ENCODE results near the gene CRNKL1.
"Not testable (repeated sequence)": the region's sequence is repeated elsewhere in the genome, so short reads cannot be mapped to it uniquely, and the experiment has no call there.

Gene CRNKL1

DNA sequence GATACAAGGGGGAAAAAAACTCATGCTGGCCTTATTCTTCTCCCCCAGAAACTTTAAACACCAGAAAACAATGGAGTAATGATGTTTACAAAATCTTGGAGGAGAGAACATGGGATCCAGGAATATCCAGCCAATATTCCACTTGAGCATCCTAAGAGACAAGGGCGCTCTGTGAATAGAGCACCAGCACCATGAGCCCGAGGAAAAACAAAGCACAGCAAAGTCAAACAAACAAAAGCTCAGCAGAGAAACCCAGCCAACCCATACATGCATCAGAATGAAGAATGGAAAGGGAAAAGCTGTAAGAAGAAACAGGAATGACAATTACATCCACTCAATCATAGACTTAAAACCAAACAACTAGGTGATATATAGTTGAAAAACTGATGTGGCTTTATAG is 39.7 kb downstream of the CRNKL1 start:
- Histone ChIP-seq H3K9ac (ENCODE audit: low read depth in 1 of 2, low read length in 2 of 2) (no peak overlapping the region), H3K4me1 (ENCODE audit: control insufficient read depth in 2 of 2, insufficient read depth in 2 of 2, low read length in 2 of 2) (peaks cover 0 to 5% of the 10 kb centered on the region in 2 donors), H3K27ac (ENCODE audit: low read depth in 2 of 2, low read length in 2 of 2) (no peak overlapping the region)

DNA sequence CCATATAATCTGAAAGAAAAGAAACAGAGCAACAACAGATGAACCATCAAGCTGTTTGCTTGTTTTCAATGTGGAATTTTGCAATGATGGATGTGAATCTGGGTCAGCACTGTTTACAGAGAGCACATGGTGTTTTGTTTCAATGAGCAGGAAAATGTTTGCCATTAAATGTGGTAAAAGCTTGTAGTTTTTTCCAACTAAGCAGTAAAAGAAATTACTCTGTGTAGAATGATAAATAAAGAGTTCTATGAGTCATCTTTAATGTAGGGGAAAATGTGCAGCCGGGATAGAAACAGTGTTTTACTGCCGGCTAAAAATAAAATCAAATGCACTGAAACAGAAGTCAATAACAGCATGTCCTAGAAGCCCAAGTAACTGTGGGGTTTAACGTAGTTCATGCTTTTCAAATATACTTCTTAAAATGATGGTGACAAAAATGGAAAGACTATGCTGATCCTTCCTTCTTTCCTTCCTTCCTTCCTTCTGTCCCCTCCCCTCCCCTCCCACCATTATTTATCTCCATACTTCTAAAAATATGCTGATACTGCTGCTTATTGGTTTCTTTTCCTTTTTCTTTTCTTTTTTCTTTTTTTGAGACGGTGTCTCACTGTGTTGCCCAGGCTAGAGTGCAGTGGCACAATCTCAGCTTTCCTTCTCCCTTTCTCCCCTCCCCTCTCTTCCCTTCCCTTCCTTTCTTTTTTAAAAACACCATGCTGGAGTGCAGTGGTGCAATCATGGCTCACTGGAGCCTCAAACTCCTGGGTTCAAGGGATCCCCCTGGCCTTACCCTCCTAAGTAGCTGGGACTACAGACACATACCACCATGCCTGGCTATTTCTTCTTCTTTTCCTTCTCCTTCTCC is 41.4 kb downstream of the CRNKL1 start:
- H3K4me3 ChIP-seq (ENCODE audit: low read length in 2 of 2) = no peak overlapping the region
- no peaks in the 10 kb centered on the region for H3K36me3 ChIP-seq (ENCODE audit: control insufficient read depth in 2 of 2, insufficient read depth in 2 of 2, low read length in 2 of 2)
- peaks cover 0 to 5% of the 10 kb centered on the region in 2 donors for H3K4me1 ChIP-seq (ENCODE audit: control insufficient read depth in 2 of 2, insufficient read depth in 2 of 2, low read length in 2 of 2)
- H3K27me3 ChIP-seq (ENCODE audit: control insufficient read depth in 2 of 2, insufficient read depth in 2 of 2, low read length in 2 of 2) = no peaks in the 10 kb centered on the region
- peak overlapping the region; percentile 50 to 63 for H3K27ac ChIP-seq (ENCODE audit: low read depth in 2 of 2, low read length in 2 of 2)
- no peaks in the 10 kb centered on the region for H3K9me3 ChIP-seq (ENCODE audit: control insufficient read depth in 2 of 2, low read length in 2 of 2)
- H3K9ac ChIP-seq (ENCODE audit: low read depth in 1 of 2, low read length in 2 of 2) = peak overlapping the region in 1 of 2 donors; percentile 35

More for the DNA sequence above, 39.7 kb downstream of the CRNKL1 start:
- Histone ChIP-seq H3K9me3 (ENCODE audit: control insufficient read depth in 2 of 2, low read length in 2 of 2) (no peaks in the 10 kb centered on the region), H3K27me3 (ENCODE audit: control insufficient read depth in 2 of 2, insufficient read depth in 2 of 2, low read length in 2 of 2) (no peaks in the 10 kb centered on the region), H3K36me3 (ENCODE audit: control insufficient read depth in 2 of 2, insufficient read depth in 2 of 2, low read length in 2 of 2) (no peaks in the 10 kb centered on the region), H3K4me3 (ENCODE audit: low read length in 2 of 2) (no peak overlapping the region)

DNA sequence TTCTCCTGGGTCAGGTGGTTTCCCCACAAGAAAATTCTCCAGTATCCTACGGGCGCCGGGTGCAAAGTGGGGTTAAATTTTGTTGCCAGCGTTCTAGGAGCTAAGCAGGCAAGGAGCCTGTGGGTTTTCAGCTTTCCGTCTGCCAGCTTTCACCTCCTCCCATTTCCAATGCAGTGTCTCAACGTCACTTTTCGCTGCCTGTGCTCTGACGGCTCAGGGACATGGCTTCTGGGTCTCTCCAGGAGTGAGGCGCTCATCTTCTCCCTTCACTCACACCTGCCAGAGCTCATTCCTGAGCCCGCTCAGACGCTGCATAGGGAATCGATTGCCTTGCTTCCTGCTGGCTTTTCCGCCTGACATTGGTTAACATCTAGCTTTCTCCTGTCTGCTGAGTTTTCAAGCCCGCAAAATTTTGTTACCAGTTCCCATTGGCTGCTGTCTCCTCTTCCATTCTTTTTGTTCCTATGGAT is 42.4 kb downstream of the CRNKL1 start:
- Histone ChIP-seq H3K27me3 (ENCODE audit: control insufficient read depth in 2 of 2, insufficient read depth in 2 of 2, low read length in 2 of 2) (no peaks in the 10 kb centered on the region), H3K4me3 (ENCODE audit: low read length in 2 of 2) (no peak overlapping the region), H3K36me3 (ENCODE audit: control insufficient read depth in 2 of 2, insufficient read depth in 2 of 2, low read length in 2 of 2) (no peaks in the 10 kb centered on the region), H3K9ac (ENCODE audit: low read depth in 1 of 2, low read length in 2 of 2) (no peak overlapping the region), H3K27ac (ENCODE audit: low read depth in 2 of 2, low read length in 2 of 2) (peak overlapping the region in 1 of 2 donors; percentile 56), H3K9me3 (ENCODE audit: control insufficient read depth in 2 of 2, low read length in 2 of 2) (no peaks in the 10 kb centered on the region), H3K4me1 (ENCODE audit: control insufficient read depth in 2 of 2, insufficient read depth in 2 of 2, low read length in 2 of 2) (peaks cover 0 to 5% of the 10 kb centered on the region in 2 donors)

DNA sequence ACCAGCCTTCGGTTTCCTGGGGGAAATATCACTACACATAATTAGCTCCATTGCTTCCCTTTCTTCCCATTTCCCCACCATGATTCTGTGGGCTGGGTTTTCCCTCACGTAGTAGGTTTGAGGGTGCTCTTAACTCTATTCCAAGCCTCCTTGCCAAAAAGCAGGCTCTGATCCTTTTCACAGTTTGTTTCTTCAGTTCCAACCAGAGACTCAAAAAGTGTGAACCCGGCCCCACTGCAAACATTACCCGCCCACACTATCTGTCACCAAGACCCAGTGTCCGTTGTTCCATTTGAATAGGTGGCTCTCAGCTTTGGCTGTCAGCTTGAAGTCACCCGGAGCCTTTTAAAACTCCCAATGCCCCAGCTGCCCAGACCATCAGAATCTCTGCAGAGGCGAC is 46.9 kb downstream of the CRNKL1 start:
- Histone ChIP-seq H3K36me3 (ENCODE audit: control insufficient read depth in 2 of 2, insufficient read depth in 2 of 2, low read length in 2 of 2) (peaks cover 14 to 27% of the 10 kb centered on the region in 2 donors), H3K9ac (ENCODE audit: low read depth in 1 of 2, low read length in 2 of 2) (no peak overlapping the region), H3K27me3 (ENCODE audit: control insufficient read depth in 2 of 2, insufficient read depth in 2 of 2, low read length in 2 of 2) (no peaks in the 10 kb centered on the region), H3K9me3 (ENCODE audit: control insufficient read depth in 2 of 2, low read length in 2 of 2) (no peaks in the 10 kb centered on the region), H3K4me3 (ENCODE audit: low read length in 2 of 2) (no peak overlapping the region), H3K4me1 (ENCODE audit: control insufficient read depth in 2 of 2, insufficient read depth in 2 of 2, low read length in 2 of 2) (peaks cover 4 to 5% of the 10 kb centered on the region in 2 donors), H3K27ac (ENCODE audit: low read depth in 2 of 2, low read length in 2 of 2) (no peak overlapping the region)

DNA sequence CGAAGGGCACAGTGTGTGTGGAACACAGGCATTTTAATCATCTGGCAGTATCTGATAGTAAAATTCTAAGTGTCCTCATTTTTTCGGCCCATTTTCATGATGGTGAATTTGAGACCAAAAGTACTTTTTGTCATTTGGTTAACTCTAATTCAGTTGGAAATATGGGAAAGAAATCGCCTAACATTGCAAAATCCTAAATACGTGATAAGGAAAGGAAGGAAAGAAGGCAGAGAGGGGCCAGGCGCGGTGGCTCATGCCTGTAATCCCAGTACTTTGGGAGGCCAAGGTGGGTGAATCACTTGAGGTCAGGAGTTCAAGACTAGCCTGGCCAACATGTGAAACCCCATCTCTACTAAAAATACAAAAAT is 48.3 kb downstream of the CRNKL1 start:
- H3K27me3 ChIP-seq (ENCODE audit: control insufficient read depth in 2 of 2, insufficient read depth in 2 of 2, low read length in 2 of 2); H3K9me3 ChIP-seq (ENCODE audit: control insufficient read depth in 2 of 2, low read length in 2 of 2); H3K4me1 ChIP-seq (ENCODE audit: control insufficient read depth in 2 of 2, insufficient read depth in 2 of 2, low read length in 2 of 2): not testable (repeated sequence)
- peak overlapping the region in 1 of 2 donors; percentile 14 for H3K9ac ChIP-seq (ENCODE audit: low read depth in 1 of 2, low read length in 2 of 2)
- peak overlapping the region; percentile 26 to 52 for H3K27ac ChIP-seq (ENCODE audit: low read depth in 2 of 2, low read length in 2 of 2)
- H3K36me3 ChIP-seq (ENCODE audit: control insufficient read depth in 2 of 2, insufficient read depth in 2 of 2, low read length in 2 of 2) = peaks cover 26 to 37% of the 10 kb centered on the region in 2 donors
- H3K4me3 ChIP-seq (ENCODE audit: low read length in 2 of 2) = peak overlapping the region in 1 of 2 donors; percentile 48

DNA sequence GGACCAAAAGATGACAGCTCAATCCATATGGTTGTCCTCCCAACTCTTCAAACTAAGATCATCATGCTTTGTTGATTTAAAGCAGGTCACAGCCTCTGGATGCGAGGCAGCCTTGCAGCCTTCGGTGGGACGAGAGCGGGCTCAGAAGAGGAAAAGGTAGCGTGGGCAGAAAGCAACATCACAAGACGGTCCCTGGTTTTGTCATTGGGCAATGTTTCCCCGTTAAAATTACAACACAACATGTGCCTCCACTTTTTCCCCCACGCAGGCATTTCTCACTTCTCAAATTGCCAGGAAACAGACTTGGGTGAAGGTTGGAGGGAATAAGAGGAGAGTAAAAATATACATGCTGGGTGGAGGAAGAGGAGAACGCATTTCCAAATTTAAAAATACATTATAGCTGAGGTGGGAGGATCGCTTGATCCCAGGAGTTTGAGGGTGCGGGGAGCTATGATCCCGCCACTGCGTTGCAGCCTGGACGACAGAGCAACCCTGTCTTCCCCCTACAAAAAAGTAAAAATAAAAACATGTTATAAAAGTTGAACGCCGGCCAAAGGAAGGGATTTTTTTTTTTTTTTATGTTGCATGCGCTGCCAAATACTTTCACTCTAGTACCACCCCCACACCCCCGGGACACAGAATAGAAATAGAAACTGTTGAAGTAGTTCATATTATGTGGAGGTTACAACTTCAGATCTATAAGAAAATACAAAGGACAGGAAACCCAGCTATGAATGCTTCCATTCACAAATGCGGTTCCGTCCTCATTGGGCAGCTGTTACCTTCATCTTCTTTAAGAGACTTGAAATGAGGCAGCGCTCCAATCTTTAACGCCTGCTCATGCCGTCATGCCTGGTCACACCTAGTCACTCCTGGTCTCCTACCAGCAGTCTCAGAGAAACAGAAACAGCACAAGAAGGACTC is 49.0 kb downstream of the CRNKL1 start:
- Histone ChIP-seq H3K9ac (ENCODE audit: low read depth in 1 of 2, low read length in 2 of 2) (peak overlapping the region in 1 of 2 donors; percentile 25), H3K4me1 (ENCODE audit: control insufficient read depth in 2 of 2, insufficient read depth in 2 of 2, low read length in 2 of 2) (peaks cover 4 to 6% of the 10 kb centered on the region in 2 donors), H3K4me3 (ENCODE audit: low read length in 2 of 2) (peak overlapping the region in 1 of 2 donors; percentile 48)

DNA sequence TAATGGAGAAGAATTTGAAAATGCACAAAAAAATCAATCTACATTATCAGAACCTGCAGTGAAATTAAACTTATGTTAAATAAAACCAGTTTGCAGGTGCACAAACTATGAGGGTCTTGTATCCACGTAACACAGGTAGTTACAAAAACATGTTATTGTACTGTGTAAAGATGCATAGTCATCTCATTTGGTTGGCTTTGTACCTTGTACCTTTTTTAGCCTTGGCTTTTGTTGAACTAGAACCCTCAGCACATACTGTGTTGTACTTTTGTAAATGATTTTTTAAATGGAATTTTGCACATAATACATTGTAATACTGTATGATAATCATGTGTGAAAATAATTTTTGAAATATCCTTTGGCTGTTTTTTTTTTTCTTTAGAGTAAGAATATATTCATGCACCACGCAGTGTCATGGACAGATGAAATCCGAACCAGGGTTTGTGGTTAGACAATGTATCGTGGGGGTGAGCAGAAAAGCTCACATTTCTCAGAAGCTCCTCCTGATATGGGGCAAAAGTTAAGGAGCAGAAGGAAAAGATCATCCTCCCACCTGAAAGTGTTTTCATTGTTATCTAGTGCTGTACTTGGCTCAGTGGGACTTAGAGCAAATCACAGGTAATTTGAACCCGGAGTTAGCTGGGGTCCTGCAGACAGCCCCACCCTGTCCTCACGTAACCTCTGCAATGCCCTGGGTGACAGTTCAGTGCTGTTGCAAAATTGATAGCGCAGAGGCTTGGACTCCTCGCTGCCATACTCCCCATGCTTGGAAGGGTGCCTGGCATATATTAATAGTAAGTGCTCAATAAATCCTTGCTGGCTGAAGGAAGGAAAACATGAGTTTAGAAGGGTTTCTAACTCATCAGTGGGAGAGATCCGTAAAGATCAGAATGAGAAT is 49.9 kb downstream of the CRNKL1 start:
- Histone ChIP-seq H3K36me3 (ENCODE audit: control insufficient read depth in 2 of 2, insufficient read depth in 2 of 2, low read length in 2 of 2) (peaks cover 35 to 42% of the 10 kb centered on the region in 2 donors), H3K4me1 (ENCODE audit: control insufficient read depth in 2 of 2, insufficient read depth in 2 of 2, low read length in 2 of 2) (peaks cover 4 to 6% of the 10 kb centered on the region in 2 donors), H3K4me3 (ENCODE audit: low read length in 2 of 2) (no peak overlapping the region)

More for the DNA sequence above, 49.0 kb downstream of the CRNKL1 start:
- no peaks in the 10 kb centered on the region for H3K9me3 ChIP-seq (ENCODE audit: control insufficient read depth in 2 of 2, low read length in 2 of 2)
- peaks cover 33 to 42% of the 10 kb centered on the region in 2 donors for H3K36me3 ChIP-seq (ENCODE audit: control insufficient read depth in 2 of 2, insufficient read depth in 2 of 2, low read length in 2 of 2)
- no peaks in the 10 kb centered on the region for H3K27me3 ChIP-seq (ENCODE audit: control insufficient read depth in 2 of 2, insufficient read depth in 2 of 2, low read length in 2 of 2)
- peak overlapping the region; percentile 53 to 62 for H3K27ac ChIP-seq (ENCODE audit: low read depth in 2 of 2, low read length in 2 of 2)

DNA sequence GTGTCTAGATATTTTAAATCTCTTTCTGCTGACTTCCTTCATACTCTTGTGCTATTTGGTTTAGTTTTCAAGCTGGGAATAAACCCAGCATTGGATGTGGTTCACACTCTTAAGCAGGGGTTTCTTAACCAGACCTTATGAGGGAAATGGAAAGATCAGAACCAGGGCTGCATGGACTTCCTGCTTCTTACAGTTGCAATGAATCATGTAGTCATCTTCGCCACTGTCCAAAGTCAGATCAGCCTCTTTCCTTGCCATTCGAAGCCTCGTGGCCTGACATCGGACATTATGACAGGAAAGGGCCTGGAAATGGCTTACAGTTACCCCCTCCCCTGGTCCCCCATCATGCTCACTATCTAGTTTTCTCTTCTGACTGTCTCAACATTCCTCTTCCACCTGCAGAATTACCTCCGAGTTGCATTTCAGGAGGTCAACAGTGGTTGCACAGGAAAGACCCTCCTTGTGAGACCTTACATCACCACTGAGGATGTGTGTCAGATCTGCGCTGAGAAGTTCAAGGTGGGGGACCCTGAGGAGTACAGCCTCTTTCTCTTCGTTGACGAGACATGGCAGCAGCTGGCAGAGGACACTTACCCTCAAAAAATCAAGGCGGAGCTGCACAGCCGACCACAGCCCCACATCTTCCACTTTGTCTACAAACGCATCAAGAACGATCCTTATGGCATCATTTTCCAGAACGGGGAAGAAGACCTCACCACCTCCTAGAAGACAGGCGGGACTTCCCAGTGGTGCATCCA is 51.9 kb downstream of the CRNKL1 start:
- Histone ChIP-seq H3K9ac (ENCODE audit: low read depth in 1 of 2, low read length in 2 of 2) (no peak overlapping the region), H3K9me3 (ENCODE audit: control insufficient read depth in 2 of 2, low read length in 2 of 2) (no peaks in the 10 kb centered on the region), H3K36me3 (ENCODE audit: control insufficient read depth in 2 of 2, insufficient read depth in 2 of 2, low read length in 2 of 2) (peaks cover 46 to 54% of the 10 kb centered on the region in 2 donors), H3K4me1 (ENCODE audit: control insufficient read depth in 2 of 2, insufficient read depth in 2 of 2, low read length in 2 of 2) (peaks cover 4 to 6% of the 10 kb centered on the region in 2 donors), H3K27me3 (ENCODE audit: control insufficient read depth in 2 of 2, insufficient read depth in 2 of 2, low read length in 2 of 2) (no peaks in the 10 kb centered on the region), H3K4me3 (ENCODE audit: low read length in 2 of 2) (no peak overlapping the region), H3K27ac (ENCODE audit: low read depth in 2 of 2, low read length in 2 of 2) (peak overlapping the region; percentile 20 to 24)

More for the DNA sequence above, 49.9 kb downstream of the CRNKL1 start:
- Histone ChIP-seq H3K27ac (ENCODE audit: low read depth in 2 of 2, low read length in 2 of 2) (peak overlapping the region; percentile 53 to 62), H3K9ac (ENCODE audit: low read depth in 1 of 2, low read length in 2 of 2) (peak overlapping the region in 1 of 2 donors; percentile 25), H3K9me3 (ENCODE audit: control insufficient read depth in 2 of 2, low read length in 2 of 2) (no peaks in the 10 kb centered on the region), H3K27me3 (ENCODE audit: control insufficient read depth in 2 of 2, insufficient read depth in 2 of 2, low read length in 2 of 2) (no peaks in the 10 kb centered on the region)

All from mucosa of rectum (tissue), 2 donors.